HepG2 (cell line): ENCODE measurements around the gene MAPK7. TPM values are rescaled to one million over a fixed set of nuclear protein-coding genes. Genes with fewer than 3 reads are reported as not detected.

Experiments used
- ATF1 ChIP-seq: IDR thresholded peaks from 2 replicates; pipeline ENCODE4 v1.6.1; 2016; ENCODE audit warnings: mild to moderate bottlenecking, control low read depth
- BCL3 ChIP-seq: sonication (generic); formaldehyde crosslinking; IDR thresholded peaks from 2 replicates; pipeline ENCODE4 v1.5.1; 2020; ENCODE audit warnings: mild to moderate bottlenecking, missing genetic modification reagents, moderate library complexity
- FOXK1 ChIP-seq: sonication (generic); formaldehyde crosslinking; IDR thresholded peaks from 2 replicates; pipeline ENCODE4 v1.4.0; 2020; ENCODE audit warnings: low read depth, missing genetic modification reagents, borderline replicate concordance
- JUND ChIP-seq: sonication (generic); formaldehyde crosslinking; IDR thresholded peaks from 2 replicates; pipeline ENCODE4 v1.8.0; 2022; ENCODE audit warnings: mild to moderate bottlenecking, missing genetic modification reagents
- MTF2 ChIP-seq: sonication (generic); formaldehyde crosslinking; IDR thresholded peaks from 2 replicates; pipeline ENCODE4 v1.5.0; 2020; ENCODE audit warnings: missing genetic modification reagents, borderline replicate concordance
- MXD1 ChIP-seq: sonication (generic); formaldehyde crosslinking; IDR thresholded peaks from 2 replicates; pipeline ENCODE4 v1.4.0; 2020; ENCODE audit warnings: mild to moderate bottlenecking, missing genetic modification reagents
- NONO ChIP-seq, 2 experiments: fragments of 450-650 bp in 1 of 2; sonication (generic) in 1 of 2; formaldehyde crosslinking in 1 of 2; IDR thresholded peaks in 1 of 2; conservative IDR thresholded peaks in 1 of 2; 2 replicates each; pipeline versions ENCODE4 v1.6.1 to v1.8.0; 2017 to 2022; ENCODE audit warnings: mild to moderate bottlenecking in 1 of 2, missing genetic modification reagents in 1 of 2, moderate library complexity in 1 of 2
- PITX1 ChIP-seq: sonication (generic); formaldehyde crosslinking; IDR thresholded peaks from 2 replicates; pipeline ENCODE4 v1.5.1; 2020; ENCODE audit warnings: mild to moderate bottlenecking, missing genetic modification reagents
- POLR2G ChIP-seq: fragments of 200-400 bp; formaldehyde crosslinking; IDR thresholded peaks from 2 replicates; pipeline ENCODE4 v1.6.1; 2018; ENCODE audit warnings: mild to moderate bottlenecking, low read depth, low read length, moderate library complexity
- SMAD1 ChIP-seq: sonication (generic); formaldehyde crosslinking; IDR thresholded peaks from 2 replicates; pipeline ENCODE4 v1.4.0; 2020; ENCODE audit warnings: missing genetic modification reagents, low read depth, mild to moderate bottlenecking, borderline replicate concordance
- SNRNP70 ChIP-seq: fragments of 200-400 bp; formaldehyde crosslinking; IDR thresholded peaks from 2 replicates; pipeline ENCODE4 v1.6.1; 2017; ENCODE audit warnings: mild to moderate bottlenecking, low read depth, low read length, moderate library complexity
- SOX13 ChIP-seq, 3 experiments: fragments of 450-650 bp in 1 of 3; sonication (generic) in 1 of 3; formaldehyde crosslinking in 1 of 3; IDR thresholded peaks in 2 of 3; conservative IDR thresholded peaks in 1 of 3; 2 replicates each; pipeline versions ENCODE4 v1.5.0 to v1.6.1; 2016 to 2020; ENCODE audit warnings: antibody characterized with exemption in 1 of 3, mild to moderate bottlenecking in 1 of 3, missing compliant biosample characterization in 1 of 3, missing genetic modification reagents in 1 of 3, moderate library complexity in 1 of 3
- SP140L ChIP-seq: sonication (generic); formaldehyde crosslinking; IDR thresholded peaks from 2 replicates; pipeline ENCODE4 v1.4.0; 2020; ENCODE audit warnings: missing genetic modification reagents, borderline replicate concordance
- SP5 ChIP-seq: IDR thresholded peaks from 2 replicates; pipeline ENCODE4 v1.6.1; 2016; ENCODE audit warnings: low read depth, borderline replicate concordance
- TFDP1 ChIP-seq: IDR thresholded peaks from 2 replicates; pipeline ENCODE4 v1.6.1; 2016; ENCODE audit warnings: missing compliant biosample characterization, missing genetic modification reagents, borderline replicate concordance
- ZBTB20 ChIP-seq: sonication (generic); formaldehyde crosslinking; IDR thresholded peaks from 2 replicates; pipeline ENCODE4 v1.8.1; 2023; ENCODE audit warnings: missing genetic modification reagents, low read depth, mild to moderate bottlenecking, borderline replicate concordance
- ZFY ChIP-seq: sonication (generic); formaldehyde crosslinking; IDR thresholded peaks from 2 replicates; pipeline ENCODE4 v1.4.0; 2020; ENCODE audit warnings: missing genetic modification reagents
- ZNF136 ChIP-seq: sonication (generic); formaldehyde crosslinking; IDR thresholded peaks from 2 replicates; pipeline ENCODE4 v1.8.1; 2022; ENCODE audit warnings: low read depth, mild to moderate bottlenecking, moderate library complexity, missing genetic modification reagents
- ZNF354B ChIP-seq: sonication (generic); formaldehyde crosslinking; IDR thresholded peaks from 2 replicates; pipeline ENCODE4 v1.8.0; 2022; ENCODE audit warnings: mild to moderate bottlenecking, missing genetic modification reagents
- ZNF552 ChIP-seq: sonication (generic); formaldehyde crosslinking; IDR thresholded peaks from 2 replicates; pipeline ENCODE4 v1.9.0; 2022; ENCODE audit warnings: missing genetic modification reagents, mild to moderate bottlenecking, borderline replicate concordance
- ZNF598 ChIP-seq: sonication (generic); formaldehyde crosslinking; IDR thresholded peaks from 2 replicates; pipeline ENCODE4 v1.5.1; 2020; ENCODE audit warnings: mild to moderate bottlenecking, missing genetic modification reagents, borderline replicate concordance
- ZNF747 ChIP-seq: sonication (generic); formaldehyde crosslinking; IDR thresholded peaks from 2 replicates; pipeline ENCODE4 v1.8.1; 2023; ENCODE audit warnings: missing genetic modification reagents, mild to moderate bottlenecking, borderline replicate concordance
- ZNF776 ChIP-seq: sonication (generic); formaldehyde crosslinking; IDR thresholded peaks from 2 replicates; pipeline ENCODE4 v1.4.0; 2020; ENCODE audit warnings: mild to moderate bottlenecking, missing genetic modification reagents
- polyA plus RNA-seq, 8 experiments: library from polyadenylated mRNA; depleted of rRNA in 3 of 8; stranded (reverse) in 7 of 8; unstranded in 1 of 8; fragments of >200 nt; fragmentation: Illumina TruSeq in 4 of 8; extraction: Trizol in 4 of 8; gene quantifications; 2 replicates each; pipeline versions ENCODE4 v1.2.1 to v1.2.3, GENCODE V29; 2011 to 2016; ENCODE audit warnings: low read depth in 4 of 8, missing spikeins in 1 of 8, mixed read lengths in 1 of 8; ENCODE audit not compliant: insufficient read depth in 1 of 8
- total RNA-seq, 5 experiments: library from RNA; depleted of rRNA; stranded (reverse); fragments of >200 nt; fragmentation: Illumina TruSeq; extraction: Trizol; gene quantifications; 2 replicates each; pipeline ENCODE4 v1.2.3, GENCODE V29; 2016; ENCODE audit warnings: low read depth in 1 of 5
- TF ChIP-seq, protein P1 (sequence below): IDR thresholded peaks from 2 replicates; pipeline ENCODE4 v1.6.1; 2016

MAPK7 gene
- total and polyA plus RNA-seq, 2 of the 13 experiments (the other 11 are each of a cell fraction or from before 2014, with no cell fraction given): 2.9 to 5.9 TPM

DNA sequence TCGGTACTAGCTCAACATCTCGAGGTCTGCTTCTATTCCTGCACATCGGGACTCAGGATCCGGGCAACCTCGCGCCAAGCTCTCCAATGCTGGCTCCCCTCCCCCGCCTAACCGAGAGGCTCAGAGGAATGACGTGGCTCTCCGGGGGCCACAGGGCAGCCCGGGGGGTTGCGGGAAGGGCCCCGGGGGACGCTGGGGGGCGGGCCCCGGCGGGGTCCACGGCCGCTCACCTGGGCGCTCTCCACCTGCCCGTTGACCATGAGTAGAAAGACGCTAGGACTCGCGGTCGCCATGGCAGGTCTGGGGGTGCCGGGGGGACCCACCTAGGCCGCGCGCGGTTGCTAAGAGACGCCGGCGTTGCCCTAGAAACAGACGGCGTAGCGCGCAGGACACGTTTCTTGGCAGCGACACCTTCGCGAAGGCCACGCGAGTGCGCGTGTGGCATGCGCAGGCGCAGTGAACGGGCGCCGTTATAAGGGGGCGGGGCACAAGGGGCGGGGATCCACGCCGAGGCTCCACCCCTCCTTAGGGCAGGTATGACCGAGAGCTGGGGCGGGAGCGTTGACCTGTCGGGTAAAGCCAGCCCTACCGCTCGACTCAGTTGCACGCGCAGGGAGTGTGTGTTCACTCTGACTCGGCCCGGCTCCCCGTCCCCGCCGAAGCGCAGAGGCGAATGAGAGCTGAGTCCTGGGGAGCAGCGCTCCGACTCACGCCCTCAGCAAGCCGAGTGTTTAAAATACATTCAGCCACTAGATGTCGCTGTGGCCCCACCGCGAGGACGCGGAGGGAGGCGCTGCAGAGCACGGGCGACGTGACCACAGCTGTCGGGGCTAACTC is 15.8 kb upstream of the MAPK7 start, which contains the start of gene B9D1 (continued):
- TF ChIP-seq ZNF552 (peak; percentile 84; the same call in 1 of the 2 replicates), SOX13 (IDR thresholded peaks at IDR 0.05) (no peak), SOX13 (CRISPR knock-in tag; conservative IDR thresholded peaks at IDR 0.05 in 1 of 2, IDR thresholded peaks at IDR 0.05 in 1 of 2) (peak in 1 of 2 experiments; percentile 35; a peak in 1 of 4 replicates), SP5 (peak; percentile 62), ZNF598 (CRISPR knock-in tag) (peak; percentile 56; the same call in 1 of the 2 replicates), BCL3 (CRISPR knock-in tag) (peak; percentile 66; the same call in 1 of the 2 replicates), ZNF776 (CRISPR knock-in tag) (peak; percentile 5; the same call in 1 of the 2 replicates), SMAD1 (CRISPR knock-in tag) (peak; percentile 20; the same call in 1 of the 2 replicates), SP140L (CRISPR knock-in tag) (no peak), NONO (IDR thresholded peaks at IDR 0.05) (no peak), NONO (CRISPR knock-in tag; conservative IDR thresholded peaks at IDR 0.05) (peak; percentile 57), JUND (CRISPR knock-in tag) (no peak), ZNF136 (CRISPR knock-in tag) (no peak), FOXK1 (CRISPR knock-in tag) (no peak; the same call in 1 of the 2 replicates), ZNF354B (CRISPR knock-in tag) (peak; percentile 53; the same call in 1 of the 2 replicates), MXD1 (CRISPR knock-in tag) (peak; percentile 42; the same call in 1 of the 2 replicates), ZNF747 (CRISPR knock-in tag) (peak; percentile 75; the same call in 1 of the 2 replicates), MTF2 (CRISPR knock-in tag) (peak; percentile 89), ATF1 (no peak), POLR2G (peak; percentile 64; the same call in 1 of the 2 replicates), SNRNP70 (no peak), PITX1 (CRISPR knock-in tag) (peak; percentile 64; the same call in 1 of the 2 replicates), ZBTB20 (CRISPR knock-in tag) (no peak), ZFY (CRISPR knock-in tag) (peak; percentile 81), TFDP1 (peak; percentile 47; the same call in 1 of the 2 replicates)
- TF ChIP-seq, protein P1, sequence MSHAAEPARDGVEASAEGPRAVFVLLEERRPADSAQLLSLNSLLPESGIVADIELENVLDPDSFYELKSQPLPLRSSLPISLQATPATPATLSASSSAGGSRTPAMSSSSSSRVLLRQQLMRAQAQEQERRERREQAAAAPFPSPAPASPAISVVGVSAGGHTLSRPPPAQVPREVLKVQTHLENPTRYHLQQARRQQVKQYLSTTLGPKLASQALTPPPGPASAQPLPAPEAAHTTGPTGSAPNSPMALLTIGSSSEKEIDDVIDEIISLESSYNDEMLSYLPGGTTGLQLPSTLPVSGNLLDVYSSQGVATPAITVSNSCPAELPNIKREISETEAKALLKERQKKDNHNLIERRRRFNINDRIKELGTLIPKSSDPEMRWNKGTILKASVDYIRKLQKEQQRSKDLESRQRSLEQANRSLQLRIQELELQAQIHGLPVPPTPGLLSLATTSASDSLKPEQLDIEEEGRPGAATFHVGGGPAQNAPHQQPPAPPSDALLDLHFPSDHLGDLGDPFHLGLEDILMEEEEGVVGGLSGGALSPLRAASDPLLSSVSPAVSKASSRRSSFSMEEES: 0 out of 2 replicates have a peak, but pooled peaks have one; percentile 12
